Fibroblast of lung (primary cell): Measurements from ENCODE around the gene DNMBP. TPM values are rescaled to one million over a fixed set of nuclear protein-coding genes. Genes with fewer than 3 reads are reported as not detected.
"Not testable (repeated sequence)": the region's sequence is repeated elsewhere in the genome, so short reads cannot be mapped to it uniquely, and the experiment has no call there.

ENCODE experiments used
- DNase-seq, 2 donors: peaks; one replicate each; pipeline versions ENCODE4 v3.0.0 to v3.0.0-alpha.2; 2010; ENCODE audit warnings: low read depth in 2 of 2
- H2AFZ ChIP-seq: 2 replicates; pipeline ENCODE4 v1.5.1; 2012; ENCODE audit warnings: low read length, control low read depth, inconsistent platforms
- H3K27ac ChIP-seq: 2 replicates; pipeline ENCODE4 v1.5.1; 2011; ENCODE audit warnings: low read length, control low read depth; ENCODE audit not compliant: insufficient read depth
- H3K27me3 ChIP-seq: 2 replicates; pipeline ENCODE4 v1.5.1; 2011; ENCODE audit warnings: mild to moderate bottlenecking, low read length; ENCODE audit not compliant: control insufficient read depth, insufficient read depth
- H3K36me3 ChIP-seq: 2 replicates; pipeline ENCODE4 v1.5.1; 2011; ENCODE audit warnings: low read length; ENCODE audit not compliant: control insufficient read depth, insufficient read depth
- H3K4me1 ChIP-seq: 2 replicates; pipeline ENCODE4 v1.5.1; 2011; ENCODE audit warnings: low read length; ENCODE audit not compliant: control insufficient read depth, insufficient read depth; ENCODE audit errors: extremely low read depth
- H3K4me2 ChIP-seq: 2 replicates; pipeline ENCODE4 v1.5.1; 2011; ENCODE audit warnings: low read length, control low read depth; ENCODE audit not compliant: insufficient read depth; ENCODE audit errors: extremely low read depth
- H3K4me3 ChIP-seq, 4 experiments: fragments of 200-600 bp in 1 of 4; sonication (generic) in 1 of 4; replicated peaks in 1 of 4; 2 replicates each; pipeline ENCODE4 v1.5.1; 2011 to 2016; ENCODE audit warnings: low read length in 4 of 4, low read depth in 3 of 4, mild to moderate bottlenecking in 3 of 4, control low read depth in 2 of 4, inconsistent platforms in 1 of 4, mixed read lengths in 1 of 4; ENCODE audit not compliant: insufficient read depth in 1 of 4; ENCODE audit errors: control extremely low read depth in 1 of 4
- H3K79me2 ChIP-seq: 2 replicates; pipeline ENCODE4 v1.5.1; 2012; ENCODE audit warnings: mild to moderate bottlenecking, low read length, inconsistent platforms; ENCODE audit not compliant: control insufficient read depth, insufficient read depth
- H3K9ac ChIP-seq: 2 replicates; pipeline ENCODE4 v1.5.1; 2011; ENCODE audit warnings: mild to moderate bottlenecking, low read length, control low read depth; ENCODE audit not compliant: insufficient read depth
- H3K9me3 ChIP-seq: 2 replicates; pipeline ENCODE4 v1.5.1; 2012; ENCODE audit warnings: low read depth, low read length; ENCODE audit not compliant: control insufficient read depth, insufficient read depth
- H4K20me1 ChIP-seq: 2 replicates; pipeline ENCODE4 v1.5.1; 2011; ENCODE audit warnings: low read length; ENCODE audit not compliant: control insufficient read depth, insufficient read depth; ENCODE audit errors: extremely low read depth
- EZH2 ChIP-seq: IDR thresholded peaks from 2 replicates; pipeline ENCODE4 v1.5.1; 2012; ENCODE audit warnings: low read length, control low read depth, mild to moderate bottlenecking; ENCODE audit errors: missing control alignments
- polyA plus RNA-seq, 2 donors: library from polyadenylated mRNA; depleted of rRNA in 1 of 2; stranded (reverse) in 1 of 2; unstranded in 1 of 2; fragments of >200 nt; gene quantifications; 2 replicates each; pipeline ENCODE4 v1.2.1, GENCODE V29; 2011 to 2012; ENCODE audit warnings: missing spikeins in 1 of 2
- total RNA-seq: library from RNA; depleted of rRNA; stranded (reverse); fragments of >200 nt; gene quantifications from 2 replicates; pipeline ENCODE4 v1.2.1, GENCODE V29; 2014
- TF ChIP-seq, protein P1 (sequence below), 2 donors: IDR thresholded peaks in 1 of 2; conservative IDR thresholded peaks in 1 of 2; 1 replicate in 1 of 2; 2 replicates in 1 of 2; pipeline ENCODE4 v1.5.1; 2011 to 2012; ENCODE audit warnings: low read length in 2 of 2, control low read depth in 1 of 2, inconsistent platforms in 1 of 2, low read depth in 1 of 2, mild to moderate bottlenecking in 1 of 2

The DNMBP gene
- total and polyA plus RNA-seq, 2 donors (not counting 1 experiment from before 2014, with no cell fraction given) = 12.9 to 21.2 TPM

DNA sequence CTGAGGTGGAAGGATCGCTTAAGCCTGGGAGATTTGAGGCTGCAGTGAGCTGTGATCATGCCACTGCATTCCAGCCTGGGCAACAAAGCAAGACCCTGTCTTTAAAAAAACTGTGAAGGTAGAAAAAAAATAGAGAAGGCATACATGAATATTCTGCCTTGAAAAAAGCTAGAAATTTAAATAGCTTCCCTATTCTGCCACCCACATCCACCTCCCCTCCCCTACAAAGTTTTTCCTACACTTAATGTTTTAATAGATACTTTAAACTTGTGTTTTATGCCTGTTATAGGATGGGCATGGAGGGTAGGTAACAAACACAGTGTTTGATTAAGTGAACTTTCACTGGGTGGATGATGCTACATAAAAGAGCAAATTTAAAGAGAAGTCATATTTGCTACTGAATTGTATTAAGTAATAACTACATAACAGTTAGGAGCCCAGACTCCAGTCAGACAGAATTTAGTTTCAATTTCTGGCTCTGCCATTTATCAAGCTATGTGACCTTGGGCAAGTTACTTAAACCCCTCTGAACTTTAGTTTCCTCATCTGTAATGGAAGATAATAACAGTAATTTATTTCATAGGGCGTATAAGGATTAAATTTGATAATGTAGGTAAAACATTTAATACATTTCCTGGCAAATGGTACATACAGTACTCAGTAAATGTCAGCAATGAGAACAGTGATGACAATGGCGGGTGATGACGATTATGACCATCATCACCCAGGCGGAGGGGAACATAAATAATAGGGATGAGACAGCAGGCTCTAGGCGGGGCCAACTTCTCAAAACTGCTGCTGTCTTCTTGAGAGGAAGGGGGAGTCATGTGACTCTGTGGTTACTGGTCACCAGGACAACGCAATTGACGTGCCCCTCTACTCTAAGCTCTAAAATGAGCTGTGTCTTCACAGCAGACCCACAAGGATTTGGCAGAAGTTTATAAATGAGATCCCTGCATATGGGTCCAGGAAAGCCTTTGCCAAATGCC, 15.8 kb downstream of the DNMBP start:
- Histone ChIP-seq H3K27me3 (no peaks in the 10 kb centered on the region), H3K9me3 (no peaks in the 10 kb centered on the region), H3K4me3 (peak overlapping the region in 1 of 4 experiments; percentile 23), H3K4me1 (peaks cover 5% of the 10 kb centered on the region), H3K36me3 (no peaks in the 10 kb centered on the region), H3K79me2 (peaks cover 85% of the 10 kb centered on the region), H3K27ac (peak overlapping the region; percentile 36), H2AFZ (no peak overlapping the region), H3K4me2 (peak overlapping the region; percentile 42), H3K9ac (no peak overlapping the region), H4K20me1 (no peaks in the 10 kb centered on the region)
- TF ChIP-seq EZH2 = no peak
- TF ChIP-seq, protein P1, sequence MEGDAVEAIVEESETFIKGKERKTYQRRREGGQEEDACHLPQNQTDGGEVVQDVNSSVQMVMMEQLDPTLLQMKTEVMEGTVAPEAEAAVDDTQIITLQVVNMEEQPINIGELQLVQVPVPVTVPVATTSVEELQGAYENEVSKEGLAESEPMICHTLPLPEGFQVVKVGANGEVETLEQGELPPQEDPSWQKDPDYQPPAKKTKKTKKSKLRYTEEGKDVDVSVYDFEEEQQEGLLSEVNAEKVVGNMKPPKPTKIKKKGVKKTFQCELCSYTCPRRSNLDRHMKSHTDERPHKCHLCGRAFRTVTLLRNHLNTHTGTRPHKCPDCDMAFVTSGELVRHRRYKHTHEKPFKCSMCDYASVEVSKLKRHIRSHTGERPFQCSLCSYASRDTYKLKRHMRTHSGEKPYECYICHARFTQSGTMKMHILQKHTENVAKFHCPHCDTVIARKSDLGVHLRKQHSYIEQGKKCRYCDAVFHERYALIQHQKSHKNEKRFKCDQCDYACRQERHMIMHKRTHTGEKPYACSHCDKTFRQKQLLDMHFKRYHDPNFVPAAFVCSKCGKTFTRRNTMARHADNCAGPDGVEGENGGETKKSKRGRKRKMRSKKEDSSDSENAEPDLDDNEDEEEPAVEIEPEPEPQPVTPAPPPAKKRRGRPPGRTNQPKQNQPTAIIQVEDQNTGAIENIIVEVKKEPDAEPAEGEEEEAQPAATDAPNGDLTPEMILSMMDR (conservative IDR thresholded peaks at IDR 0.05 in 1 of 2, IDR thresholded peaks at IDR 0.05 in 1 of 2; ENCODE audit: low read depth in 1 of 2, low read length in 2 of 2) = no peak
- DNase-seq = peak; percentile 96 to 97

DNA sequence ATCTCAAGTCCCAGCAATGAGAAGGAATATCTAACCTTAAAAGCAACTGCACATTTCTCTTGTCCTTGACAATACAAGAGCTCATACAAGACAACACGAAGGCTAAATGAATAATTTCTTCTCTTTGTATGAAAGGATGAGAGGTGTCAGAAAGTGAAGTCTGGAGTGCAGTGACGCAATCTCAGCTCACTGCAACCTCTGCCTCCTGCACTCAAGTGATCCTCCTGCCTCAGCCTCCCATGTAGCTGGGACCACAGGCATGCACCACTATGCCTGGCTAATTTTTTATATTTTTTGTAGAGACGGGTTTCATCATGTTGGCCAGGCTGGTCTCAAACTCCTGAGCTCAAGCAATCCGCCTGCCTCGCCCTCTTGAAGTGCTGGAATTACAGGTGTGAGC, 24.1 kb downstream of the DNMBP start:
- not testable (repeated sequence) for H3K27me3 ChIP-seq, H4K20me1 ChIP-seq, H3K4me3 ChIP-seq, DNase-seq, H3K4me2 ChIP-seq, H3K27ac ChIP-seq, H3K9ac ChIP-seq, H3K9me3 ChIP-seq, H2AFZ ChIP-seq, H3K36me3 ChIP-seq
- peaks cover 91% of the 10 kb centered on the region for H3K79me2 ChIP-seq
- H3K4me1 ChIP-seq = peaks cover 24% of the 10 kb centered on the region

DNA sequence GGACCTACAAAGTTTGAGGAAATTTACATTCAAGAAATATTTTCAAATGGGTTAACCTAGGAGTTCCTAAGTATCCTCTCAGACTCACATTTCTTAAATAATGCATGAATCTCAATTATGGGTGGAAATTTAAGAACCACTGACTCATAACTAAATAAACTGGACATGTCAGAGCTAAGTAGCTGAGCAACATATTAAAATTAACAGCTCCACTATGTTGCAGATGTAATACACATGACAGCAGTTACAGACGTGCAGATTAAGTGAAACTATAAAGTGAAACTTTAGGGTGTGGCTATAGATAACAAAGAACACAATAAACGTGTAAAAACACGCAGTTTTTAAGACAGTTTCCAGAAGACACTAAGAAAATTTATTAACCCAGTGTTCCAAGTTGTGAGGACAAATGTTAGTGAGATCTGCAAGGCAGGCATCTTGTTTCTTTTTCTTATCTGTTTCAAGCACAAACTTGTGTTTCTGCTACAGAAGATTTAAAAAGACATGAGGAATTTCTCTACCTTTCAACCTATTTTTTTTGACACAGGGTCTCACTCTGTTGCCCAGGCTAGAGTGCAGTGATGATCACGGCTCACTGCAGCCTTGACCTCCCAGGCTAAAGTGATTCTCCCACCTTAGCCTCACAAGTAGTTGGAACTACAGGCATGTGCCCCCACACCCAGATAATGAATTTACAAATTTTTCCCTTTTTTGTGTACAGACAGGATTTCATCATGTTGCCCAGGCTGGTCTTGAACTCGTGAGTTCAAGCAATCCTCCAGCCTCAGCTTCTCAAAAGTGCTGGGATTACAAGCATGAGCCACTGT, 25.3 kb downstream of the DNMBP start:
- Histone ChIP-seq H4K20me1 (no peaks in the 10 kb centered on the region), H3K4me3 (peak overlapping the region in 3 of 4 experiments; percentile 2 to 39 (median 20)), H3K4me2 (peak overlapping the region; percentile 53), H3K36me3 (no peaks in the 10 kb centered on the region), H3K9ac (peak overlapping the region; percentile 18), H2AFZ (no peak overlapping the region), H3K9me3 (no peaks in the 10 kb centered on the region), H3K27ac (peak overlapping the region; percentile 85), H3K27me3 (no peaks in the 10 kb centered on the region), H3K79me2 (peaks cover 92% of the 10 kb centered on the region), H3K4me1 (peaks cover 28% of the 10 kb centered on the region)
- peak; percentile 55 to 71 for DNase-seq
- TF ChIP-seq, protein P1 (conservative IDR thresholded peaks at IDR 0.05 in 1 of 2, IDR thresholded peaks at IDR 0.05 in 1 of 2; ENCODE audit: low read depth in 1 of 2, low read length in 2 of 2) = no peak
- TF ChIP-seq EZH2 = no peak
